ENCODE results near the gene P2RY8.
A peak's percentile ranks its signal among the peaks of the same experiment; 100 is the strongest.
"Not testable (repeated sequence)": the region's sequence is repeated elsewhere in the genome, so short reads cannot be mapped to it uniquely, and the experiment has no call there.

The P2RY8 gene

DNA sequence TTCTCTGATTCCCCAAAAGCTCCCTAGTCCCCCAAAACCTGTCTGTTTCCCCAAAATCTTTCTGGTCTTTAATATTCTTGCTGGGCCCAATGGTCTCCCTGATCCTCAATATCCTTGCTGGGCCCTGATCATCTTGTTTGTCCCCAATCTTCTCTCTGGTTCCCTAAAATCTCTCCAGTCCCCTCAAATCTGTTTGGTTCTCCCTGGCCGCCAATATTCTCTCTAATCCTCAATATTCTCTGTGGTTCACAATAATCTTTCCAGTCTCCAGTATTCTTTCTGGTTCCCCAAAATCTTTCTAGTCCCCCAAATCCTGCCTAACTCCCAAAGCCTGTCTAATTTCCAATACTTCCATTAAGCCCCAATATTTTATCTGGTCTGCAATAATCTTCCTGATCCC lies 18.5 kb downstream of the P2RY8 start:
- no peak for DNase-seq (ENCODE audit: low spot score)

DNA sequence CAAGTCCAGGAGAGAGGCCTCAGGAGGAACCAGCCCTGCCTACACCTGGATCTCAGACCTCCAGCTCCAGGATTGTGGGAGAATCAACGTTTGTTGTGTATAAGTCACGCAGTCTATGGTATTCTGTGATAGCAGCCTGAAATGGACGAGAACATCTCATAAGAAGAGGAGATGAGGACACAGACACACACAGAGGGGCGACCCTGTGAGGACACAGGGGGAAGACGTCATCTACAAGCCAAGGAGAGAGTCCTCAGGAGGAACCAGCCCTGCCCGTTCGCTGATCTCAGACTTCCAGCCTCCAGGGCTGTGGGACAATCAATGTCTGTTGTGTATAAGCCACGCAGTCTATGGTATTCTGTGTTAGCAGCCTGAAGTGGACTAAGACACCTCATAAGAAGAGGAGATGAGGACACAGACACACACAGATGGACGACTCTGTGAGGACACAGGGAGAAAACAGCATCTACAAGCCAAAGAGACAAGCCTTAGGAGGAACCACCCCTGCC lies 20.3 kb downstream of the P2RY8 start:
- no peak for DNase-seq (ENCODE audit: low spot score)

DNA sequence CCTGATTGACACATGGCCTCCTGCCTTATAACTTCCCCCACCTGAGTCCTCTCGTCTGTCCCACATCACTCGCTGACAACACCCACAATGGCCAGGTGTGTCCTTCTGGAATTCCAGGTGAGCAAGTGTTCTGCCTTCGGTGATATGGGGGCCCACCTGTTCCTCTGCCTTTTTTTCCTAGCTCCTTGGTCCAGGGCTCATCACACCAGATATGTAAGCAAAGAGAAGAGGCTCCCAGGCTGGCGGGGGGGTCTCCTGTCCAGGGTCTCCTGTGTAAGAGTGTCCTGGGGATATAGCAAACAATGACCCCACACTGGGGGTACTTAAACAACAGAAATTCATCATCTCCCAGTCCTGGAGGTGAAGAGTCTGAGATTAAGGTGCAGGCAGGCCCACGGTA lies 25.2 kb downstream of the P2RY8 start:
- no peak for DNase-seq (ENCODE audit: low spot score)

DNA sequence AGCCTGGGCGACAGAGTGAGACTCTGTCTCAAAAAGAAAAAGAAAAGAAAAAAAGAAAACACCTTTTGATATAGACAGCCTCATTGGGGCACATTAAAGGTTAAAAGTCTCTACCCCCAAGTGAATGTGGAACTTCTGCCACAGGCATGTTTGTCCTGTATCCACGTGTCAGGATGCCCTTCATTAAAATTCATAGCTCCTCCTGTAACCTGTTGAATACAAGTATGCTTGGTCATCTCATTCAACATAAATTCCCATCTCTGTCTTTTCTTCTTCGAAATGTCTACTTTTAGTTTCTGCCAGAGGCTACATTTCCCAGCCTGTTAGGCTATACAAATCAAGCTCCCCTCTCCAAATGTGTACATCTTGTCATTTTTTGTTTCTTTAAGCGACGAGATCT lies 25.8 kb downstream of the P2RY8 start:
- no peak for DNase-seq (ENCODE audit: low spot score)

DNA sequence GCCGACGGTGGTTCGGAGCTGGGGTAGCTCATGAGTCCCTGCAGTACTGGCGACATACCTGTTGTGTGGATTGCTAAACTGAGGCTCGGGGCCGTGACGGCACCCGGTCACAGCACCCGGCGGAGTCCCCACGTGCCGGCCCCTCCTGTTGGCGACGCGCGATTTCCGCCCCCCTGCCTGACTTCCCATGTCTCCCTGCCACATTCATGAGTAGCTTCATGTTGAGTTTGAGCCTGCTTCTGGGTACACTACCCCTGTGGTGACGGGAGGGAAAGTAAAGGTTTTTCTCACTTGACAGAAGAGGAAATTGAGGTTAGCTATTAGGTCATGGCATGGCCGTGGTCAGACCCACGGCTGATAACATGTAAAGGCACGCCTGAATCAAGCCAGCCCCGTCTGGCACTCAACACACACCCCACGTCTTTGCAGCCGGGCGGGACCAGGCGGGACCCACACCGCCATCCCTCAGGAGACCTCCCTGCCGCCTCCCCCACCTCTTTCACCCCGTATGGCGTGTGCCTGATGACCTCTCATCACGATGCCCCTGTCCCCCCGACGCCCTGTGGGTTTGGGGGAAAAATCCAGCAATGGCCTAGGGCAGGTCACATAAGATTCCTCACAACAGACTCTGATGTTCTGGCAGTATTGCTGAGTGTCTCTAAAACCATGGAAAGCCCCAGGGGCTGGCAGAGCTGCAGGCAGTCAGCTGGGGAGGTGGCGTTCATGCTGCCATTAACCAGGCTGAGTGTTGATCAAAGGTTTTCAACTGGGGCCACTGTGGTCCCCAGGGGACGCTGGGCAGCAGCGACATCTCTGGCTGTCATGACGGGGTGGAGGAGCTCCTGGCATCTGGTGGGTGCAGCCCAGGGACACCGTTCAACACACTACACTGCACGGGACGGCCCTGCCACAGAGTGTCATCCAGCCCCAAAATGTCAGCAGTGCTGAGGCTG lies 29.2 kb downstream of the P2RY8 start:
- no peak for DNase-seq (ENCODE audit: low spot score)

DNA sequence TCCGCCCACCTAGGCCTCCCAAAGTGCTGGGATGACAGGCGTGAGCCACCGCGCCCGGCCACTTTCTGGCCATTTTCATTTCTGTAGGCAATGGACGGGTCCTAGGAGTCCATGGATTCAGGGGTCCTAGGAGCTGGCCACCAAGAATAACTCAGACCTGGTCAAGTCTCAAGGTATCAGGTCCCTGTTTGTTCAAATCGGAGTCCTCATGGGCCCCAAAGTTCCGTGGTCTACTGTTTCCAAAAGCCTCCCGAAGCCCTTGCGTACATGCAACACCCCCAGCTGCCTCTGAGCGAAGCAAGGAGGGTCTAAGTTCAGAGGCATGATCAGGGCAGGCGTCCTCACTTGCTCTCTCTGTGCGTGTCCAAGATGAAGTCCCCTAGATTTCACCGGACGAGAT lies 30.1 kb downstream of the P2RY8 start:
- no peak for DNase-seq (ENCODE audit: low spot score)

DNA sequence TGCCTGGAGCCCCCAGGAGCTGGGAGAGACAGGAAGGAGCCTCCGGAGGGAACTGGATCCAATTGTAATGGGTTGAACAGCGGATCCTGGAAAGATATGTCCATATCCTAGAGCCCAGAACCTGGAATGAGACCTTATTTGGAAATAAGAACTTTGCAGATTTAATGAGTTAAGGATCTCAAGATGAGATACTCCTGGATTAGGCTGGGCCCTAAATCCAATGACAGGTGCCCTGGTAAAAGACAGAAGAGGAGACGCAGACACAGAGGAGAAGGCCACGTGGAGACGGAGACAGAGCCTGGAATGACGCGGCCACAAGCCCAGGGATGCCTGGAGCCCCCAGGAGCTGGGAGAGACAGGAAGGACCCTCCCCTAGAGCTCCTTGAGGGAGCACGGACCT lies 34.1 kb downstream of the P2RY8 start:
- no peak for DNase-seq (ENCODE audit: low spot score)

DNA sequence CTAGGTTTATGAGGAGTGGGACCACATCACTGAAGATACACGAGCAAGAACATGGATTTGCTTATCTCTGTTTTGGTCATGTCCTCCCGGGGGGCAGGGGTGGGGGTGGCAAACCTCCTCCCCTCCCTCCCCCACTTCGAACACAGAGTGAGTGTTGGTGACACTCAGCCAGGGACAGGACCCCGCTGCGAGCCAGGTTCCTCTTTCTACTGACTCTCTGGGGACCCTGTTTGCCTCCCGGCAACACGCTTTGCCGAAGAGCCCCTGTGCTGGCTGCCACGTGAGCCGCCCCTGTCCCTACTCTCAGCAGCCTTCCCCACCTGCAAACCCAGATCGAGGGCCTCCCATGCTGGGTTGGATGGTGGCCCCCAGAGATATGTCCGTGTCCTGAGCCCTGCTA lies 34.7 kb downstream of the P2RY8 start:
- no peak for DNase-seq (ENCODE audit: low spot score)

DNA sequence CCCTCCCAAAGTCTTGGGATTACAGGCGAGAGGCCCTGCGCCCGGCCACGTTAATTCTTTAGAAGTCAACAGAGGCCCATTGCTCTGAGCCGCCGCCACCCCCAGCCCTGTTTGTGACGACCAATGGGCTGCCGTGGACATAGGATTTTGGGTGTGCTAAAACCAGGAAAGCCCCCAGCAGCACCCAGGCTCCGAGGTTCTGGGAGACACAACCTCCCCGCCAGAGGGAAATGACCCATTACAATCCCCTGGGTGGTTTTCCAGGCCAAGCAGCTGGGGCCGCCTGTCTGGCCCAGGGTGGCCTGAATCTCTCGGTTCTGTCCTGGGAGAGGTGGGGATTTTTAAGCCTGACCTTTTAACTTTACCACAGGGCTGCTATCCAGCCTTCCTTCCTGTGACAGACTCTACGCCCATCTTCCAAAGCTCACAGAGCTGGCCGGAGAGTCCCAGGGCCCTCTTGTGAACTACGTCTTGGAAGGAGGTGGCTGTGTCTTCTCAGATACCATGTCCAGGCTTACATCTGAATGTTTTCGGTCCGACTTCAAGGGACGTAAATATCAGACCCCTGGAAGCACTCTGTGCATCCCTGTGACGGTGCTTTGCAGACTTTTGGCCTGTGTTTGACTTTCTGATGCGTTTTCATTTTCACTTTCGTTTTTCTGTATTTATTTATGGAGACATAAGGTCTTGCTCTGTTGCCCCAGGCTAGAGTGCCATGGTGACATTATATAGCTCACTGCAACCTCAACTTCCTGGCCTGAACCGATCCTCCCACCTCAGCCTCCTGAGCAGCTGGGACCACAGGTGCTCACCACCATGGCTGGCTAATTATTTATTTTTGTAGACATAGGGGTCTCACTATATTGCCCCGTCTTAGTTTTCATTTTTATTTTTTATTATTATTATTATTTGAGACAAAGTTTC lies 36.0 kb downstream of the P2RY8 start:
- no peak for DNase-seq (ENCODE audit: low spot score)

DNA sequence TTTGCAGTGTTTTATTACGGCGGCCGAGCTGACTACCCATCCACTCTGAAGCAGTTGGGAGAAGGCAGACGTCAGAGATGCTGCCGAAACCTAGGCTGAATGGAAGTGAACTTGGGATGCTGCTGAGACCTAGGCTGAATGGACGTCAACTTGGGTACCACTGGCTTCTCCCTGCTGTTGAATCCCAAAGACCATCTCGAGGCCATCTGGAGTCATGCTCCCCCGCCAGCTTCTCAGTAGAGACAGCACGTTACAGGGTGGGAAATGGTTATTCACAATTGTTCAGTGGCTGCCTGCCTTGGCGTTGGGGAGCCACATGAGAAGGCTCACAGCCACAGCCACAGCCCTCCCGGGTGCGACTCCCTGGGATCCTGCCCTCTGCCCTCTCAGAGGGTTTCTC lies 40.9 kb downstream of the P2RY8 start:
- no peak for DNase-seq (ENCODE audit: low spot score)

DNA sequence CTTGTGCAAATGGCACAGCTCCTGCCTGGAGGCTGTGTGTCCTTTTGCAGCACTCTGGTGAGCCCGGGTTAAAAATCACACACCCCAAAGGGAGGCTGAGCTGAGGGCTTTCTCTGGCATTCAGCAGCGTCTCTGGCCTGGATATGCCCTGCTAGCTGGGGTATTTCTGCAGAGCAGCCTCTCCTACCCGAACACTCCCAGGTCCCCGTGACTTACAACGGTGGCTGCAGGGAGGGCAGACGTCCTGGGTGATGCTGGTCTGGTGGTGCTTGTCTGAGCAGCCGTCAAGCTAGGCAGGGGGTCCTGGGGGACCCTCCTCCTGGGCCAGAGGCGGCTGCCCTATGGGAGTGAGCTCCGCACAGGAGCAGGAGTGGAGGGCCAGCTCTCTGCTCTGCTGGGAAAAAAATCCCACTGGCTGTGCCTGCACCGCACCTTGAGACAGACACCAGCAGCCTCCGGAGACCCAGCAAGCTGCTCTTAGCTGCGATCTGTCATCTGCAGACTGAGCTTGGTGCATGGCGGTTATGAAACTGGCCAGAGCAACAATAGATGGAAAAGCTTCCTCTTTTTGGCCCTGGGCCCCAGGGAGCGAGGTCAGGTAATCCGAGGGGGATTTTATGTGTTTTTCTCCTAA lies 43.0 kb downstream of the P2RY8 start:
- DNase-seq (ENCODE audit: low spot score) = peak; percentile 23

DNA sequence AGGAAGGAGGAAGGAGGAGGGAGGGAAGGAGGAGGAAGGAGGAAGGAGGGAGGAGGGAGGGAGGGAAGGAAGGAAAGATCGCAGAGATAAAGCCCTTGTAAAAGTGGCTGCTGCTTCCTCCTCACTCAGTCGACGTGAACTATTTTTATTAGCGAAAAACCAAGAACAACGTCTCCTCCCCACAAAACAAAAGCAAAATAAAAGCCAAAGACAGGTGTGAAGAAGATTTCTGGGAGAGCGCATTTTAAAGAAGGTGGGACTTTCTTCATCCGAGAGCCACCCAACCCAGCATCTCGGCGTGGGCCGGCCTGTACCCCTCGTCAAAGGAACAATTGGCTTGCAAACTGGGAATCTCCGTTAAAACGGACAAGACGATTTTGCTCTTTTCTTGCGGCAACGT lies 43.6 kb downstream of the P2RY8 start:
- DNase-seq (ENCODE audit: low spot score) = peak; percentile 3

DNA sequence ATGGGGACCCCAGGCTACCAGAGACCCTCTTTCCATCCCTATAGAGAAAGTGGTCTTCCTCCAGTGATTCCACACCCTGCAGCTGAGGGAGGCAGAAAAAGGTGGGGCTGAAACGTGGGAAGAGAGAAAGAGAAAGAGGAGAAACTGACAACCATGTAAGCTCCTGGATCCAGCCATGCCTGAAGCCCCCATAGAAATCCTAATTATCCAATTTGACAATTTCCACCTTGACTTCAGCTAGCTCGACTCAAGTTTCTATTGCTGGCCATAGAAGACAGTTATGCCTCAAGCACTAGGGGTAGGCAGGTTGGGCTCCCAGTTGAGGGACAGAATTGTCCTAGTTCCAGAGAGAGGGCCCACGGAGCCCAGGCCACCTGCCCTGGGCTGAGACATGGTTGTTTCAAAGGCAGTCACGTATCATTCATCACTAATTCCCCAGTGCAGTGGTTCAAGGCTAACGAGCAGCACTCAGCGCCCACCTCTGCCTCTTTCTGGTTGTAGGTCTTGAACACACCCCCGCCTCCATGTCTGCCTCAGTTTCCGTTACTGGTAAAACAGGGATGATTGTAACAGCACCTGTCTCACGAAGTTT lies 44.5 kb downstream of the P2RY8 start:
- DNase-seq (ENCODE audit: low spot score) = no peak

DNA sequence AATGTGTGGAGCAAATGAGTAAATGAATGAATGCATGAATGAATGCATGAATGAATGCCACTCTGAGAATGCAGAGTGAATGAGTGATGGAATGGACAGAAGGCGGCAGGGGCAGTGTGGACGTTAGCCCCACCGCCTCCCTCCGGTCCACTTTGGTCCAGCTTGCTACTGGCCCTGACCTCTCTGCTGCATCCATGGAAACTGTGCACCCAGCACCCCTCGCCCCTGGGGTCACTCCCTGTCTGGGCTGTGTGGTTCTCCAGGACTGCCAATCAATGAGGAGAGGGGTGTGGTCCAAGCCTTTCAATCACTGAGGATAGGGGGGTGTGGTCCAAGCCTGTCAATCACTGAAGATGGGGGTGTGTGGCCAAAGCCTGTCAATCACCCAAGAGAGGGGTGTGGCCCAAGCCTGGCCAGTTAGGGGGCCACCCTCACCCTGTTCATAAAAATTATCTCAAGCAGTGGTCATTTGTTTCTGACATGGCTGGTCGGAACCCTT lies 45.1 kb downstream of the P2RY8 start:
- DNase-seq (ENCODE audit: low spot score) = peak; percentile 59

DNA sequence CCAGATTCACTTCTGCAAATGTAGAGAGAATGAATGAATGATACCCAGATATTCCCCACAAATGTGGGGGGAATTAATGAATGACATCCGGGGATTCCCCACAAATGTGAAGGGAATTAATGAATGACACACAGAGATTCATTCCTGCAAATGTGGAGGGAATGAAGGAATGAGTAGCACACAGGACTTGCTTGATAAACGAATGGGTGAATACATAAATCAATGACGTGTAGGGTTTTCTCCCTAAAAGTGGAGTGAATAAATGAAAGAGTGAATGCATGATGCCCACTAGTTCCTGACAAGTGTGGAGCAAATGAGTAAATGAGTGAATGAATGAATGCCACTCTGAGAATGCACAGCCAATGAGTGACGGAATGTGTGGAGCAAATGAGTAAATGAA lies 45.7 kb downstream of the P2RY8 start:
- not testable (repeated sequence) for DNase-seq (ENCODE audit: low spot score)

DNA sequence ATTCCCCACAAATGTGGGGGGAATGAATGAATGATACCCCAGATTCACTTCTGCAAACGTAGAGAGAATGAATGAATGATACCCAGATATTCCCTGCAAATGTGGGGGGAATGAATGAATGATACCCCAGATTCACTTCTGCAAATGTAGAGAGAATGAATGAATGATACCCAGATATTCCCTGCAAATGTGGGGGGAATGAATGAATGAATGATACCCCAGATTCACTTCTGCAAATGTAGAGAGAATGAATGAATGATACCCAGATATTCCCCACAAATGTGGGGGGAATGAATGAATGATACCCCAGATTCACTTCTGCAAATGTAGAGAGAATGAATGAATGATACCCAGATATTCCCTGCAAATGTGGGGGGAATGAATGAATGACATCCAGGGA lies 46.3 kb downstream of the P2RY8 start:
- DNase-seq (ENCODE audit: low spot score) = not testable (repeated sequence)

DNA sequence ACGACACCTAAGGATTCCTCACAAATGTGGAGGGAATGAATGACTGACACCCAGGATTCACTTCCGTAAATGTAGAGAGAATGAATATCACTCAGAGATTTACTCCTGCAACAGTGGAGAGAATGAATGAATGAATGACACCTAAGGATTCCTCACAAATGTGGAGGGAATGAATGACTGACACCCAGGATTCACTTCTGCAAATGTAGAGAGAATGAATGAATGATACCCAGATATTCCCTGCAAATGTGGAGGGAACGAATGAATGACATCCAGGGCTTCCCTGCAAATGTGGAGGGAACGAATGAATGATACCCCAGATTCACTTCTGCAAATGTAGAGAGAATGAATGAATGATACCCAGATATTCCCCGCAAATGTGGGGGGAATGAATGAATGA lies 47.6 kb downstream of the P2RY8 start:
- DNase-seq (ENCODE audit: low spot score) = not testable (repeated sequence)

DNA sequence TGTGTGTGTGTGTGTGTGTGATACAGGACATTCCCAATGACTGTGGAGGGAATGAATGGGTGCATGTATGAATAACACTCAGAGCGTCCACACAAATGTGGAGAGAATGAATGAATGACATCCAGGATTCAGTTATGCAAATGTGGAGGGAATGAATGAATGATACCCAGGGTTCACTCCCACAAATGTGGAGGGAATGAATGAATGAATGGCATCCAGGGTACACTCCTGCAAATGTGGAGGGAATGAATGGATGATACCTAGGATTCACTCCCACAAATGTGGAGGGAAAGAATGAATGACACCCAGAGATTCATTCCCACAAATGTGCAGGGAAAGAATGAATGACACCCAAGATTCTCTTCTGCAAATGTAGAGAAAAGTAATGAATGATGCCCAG lies 48.2 kb downstream of the P2RY8 start:
- DNase-seq (ENCODE audit: low spot score) = no peak

DNA sequence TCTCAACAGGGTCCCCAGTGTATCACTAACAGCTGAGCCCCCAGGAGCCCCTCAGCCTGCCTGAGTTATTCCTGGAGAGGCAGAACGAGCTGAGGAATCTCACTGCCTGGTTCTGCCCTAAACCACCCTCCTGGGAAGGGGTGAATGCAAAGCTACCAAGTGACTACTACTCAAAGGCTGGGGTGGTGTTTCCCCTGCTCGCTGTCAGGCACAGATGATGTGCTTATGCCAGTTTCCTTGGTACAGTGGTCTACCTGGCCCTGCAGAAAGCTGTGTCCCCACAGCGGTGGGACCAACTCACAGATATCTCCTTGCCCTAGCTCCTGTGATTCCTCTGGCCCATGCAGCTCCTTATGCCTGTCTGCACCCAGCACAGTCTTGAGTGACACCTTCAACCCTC lies 48.8 kb downstream of the P2RY8 start:
- DNase-seq (ENCODE audit: low spot score) = no peak

DNA sequence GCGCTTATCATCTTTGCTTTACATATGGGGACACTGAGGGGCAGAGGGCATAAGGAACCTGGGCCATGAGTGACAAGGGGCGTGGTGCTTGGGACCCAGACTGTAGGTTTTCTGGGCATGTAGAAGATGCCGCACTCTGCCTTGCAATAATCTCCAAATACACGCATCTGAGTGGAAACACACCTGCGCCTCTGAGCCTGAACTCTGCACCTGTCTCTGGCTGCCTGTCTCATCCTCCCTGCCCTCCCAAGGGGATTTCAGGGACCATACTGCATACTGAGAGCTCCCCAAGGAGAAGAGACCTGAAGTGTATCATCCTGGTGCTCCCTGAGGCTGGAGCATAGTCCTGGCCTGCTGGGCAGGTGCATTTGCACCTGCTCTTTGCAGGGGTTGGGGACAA lies 49.6 kb downstream of the P2RY8 start:
- DNase-seq (ENCODE audit: low spot score) = no peak

DNA sequence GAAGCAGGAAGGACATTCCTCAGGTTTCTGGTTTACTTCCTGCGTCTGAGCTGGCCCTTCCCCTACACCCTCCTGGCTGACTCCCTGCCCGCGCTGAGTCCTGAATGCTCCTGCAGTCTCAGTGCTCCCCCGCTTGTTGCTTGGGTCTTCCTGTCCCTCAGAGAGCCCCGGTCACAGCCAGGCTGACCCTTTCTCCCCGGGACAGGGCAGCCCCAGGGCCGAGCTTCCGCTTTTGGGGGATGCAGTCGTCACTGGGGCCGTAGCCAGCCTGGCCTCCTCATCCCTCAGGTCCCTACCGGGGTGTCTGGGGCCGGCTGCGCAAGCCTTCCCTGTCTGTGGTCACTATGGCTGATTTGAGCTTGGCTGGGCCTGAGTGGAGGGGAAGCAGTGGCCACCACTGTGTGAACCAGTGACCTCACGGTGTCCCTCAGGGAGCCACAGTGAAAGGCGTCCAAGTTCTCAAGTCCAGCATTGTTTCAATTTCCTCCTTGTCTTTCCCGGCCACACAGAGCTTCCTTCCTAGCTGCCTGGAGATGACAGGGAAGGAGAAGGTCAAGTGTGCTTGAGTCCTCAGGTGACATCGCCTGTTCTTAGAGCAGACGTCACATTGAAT lies 50.1 kb downstream of the P2RY8 start:
- no peak for DNase-seq (ENCODE audit: low spot score)

Data from cerebellar cortex (tissue), 1 donor.